HG03558 (cell line): ENCODE data around the gene COX5A.

Experiments
- ATAC-seq: cut with Tn5 transposase; IDR thresholded peaks from one replicate; pipeline ENCODE4 v1.9.1; 2021; ENCODE audit warnings: moderate number of reproducible peaks; ENCODE audit not compliant: unreplicated experiment; ENCODE audit errors: extremely low read depth

Gene COX5A

DNA sequence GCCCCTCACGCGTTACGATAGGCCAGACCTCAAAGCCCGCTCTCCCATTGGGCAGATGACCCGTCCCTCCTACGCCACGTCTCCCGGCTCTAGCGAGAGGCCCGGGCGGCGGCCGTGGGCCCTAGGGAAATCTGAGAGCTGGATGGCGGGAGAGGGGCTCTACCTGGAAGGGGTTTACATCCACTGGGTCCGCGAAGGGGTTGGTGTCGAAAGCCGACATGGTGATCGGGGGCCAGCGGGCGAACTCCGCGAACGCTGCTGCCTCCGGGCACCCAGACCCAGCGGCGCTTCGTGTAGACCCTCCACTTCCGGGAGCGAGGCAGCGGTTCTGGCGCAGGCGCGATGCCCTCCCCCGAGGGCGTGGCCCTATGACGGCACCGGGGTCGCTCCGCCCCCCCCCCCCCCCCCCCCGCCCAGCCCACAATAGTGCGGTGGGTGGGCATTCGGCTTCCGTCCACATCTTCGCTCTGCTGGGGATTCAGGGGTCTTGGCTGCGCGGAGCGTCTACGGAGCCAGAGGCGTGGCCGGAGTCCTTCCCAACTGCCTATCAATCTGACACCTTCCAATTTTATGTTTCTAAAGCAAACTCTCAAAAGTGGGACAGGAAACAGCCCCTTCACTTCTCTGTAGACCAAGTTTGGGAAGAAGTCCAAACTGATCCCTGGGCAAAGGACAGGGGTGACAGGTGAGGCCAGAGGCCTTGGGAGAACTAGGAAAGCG, 64.7 kb downstream of the COX5A start, which contains the start of gene SCAMP2:
Gene SCAMP2 (minus strand): TSS at position 330 of the 720 bp plus-strand sequence. CDS start 110 bp downstream, at position 220.
- peak; percentile 38 for ATAC-seq

DNA sequence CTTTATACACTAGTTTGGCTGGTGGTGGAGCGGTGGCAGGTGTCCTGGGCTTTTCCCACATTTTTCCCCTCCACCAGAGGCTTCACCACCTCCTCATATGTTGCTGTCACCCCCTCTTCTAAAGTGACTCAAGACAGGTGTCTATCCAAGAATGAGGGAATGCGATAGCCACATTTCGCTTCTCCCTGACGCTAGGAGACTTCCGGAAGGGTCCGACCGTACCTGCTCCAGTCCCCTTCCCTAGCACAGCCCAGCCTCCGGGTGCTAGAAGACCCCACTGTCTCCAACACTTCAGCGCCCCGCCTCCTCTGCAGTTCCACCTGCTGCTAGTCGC, 65.2 kb downstream of the COX5A start:
- no peak for ATAC-seq

DNA sequence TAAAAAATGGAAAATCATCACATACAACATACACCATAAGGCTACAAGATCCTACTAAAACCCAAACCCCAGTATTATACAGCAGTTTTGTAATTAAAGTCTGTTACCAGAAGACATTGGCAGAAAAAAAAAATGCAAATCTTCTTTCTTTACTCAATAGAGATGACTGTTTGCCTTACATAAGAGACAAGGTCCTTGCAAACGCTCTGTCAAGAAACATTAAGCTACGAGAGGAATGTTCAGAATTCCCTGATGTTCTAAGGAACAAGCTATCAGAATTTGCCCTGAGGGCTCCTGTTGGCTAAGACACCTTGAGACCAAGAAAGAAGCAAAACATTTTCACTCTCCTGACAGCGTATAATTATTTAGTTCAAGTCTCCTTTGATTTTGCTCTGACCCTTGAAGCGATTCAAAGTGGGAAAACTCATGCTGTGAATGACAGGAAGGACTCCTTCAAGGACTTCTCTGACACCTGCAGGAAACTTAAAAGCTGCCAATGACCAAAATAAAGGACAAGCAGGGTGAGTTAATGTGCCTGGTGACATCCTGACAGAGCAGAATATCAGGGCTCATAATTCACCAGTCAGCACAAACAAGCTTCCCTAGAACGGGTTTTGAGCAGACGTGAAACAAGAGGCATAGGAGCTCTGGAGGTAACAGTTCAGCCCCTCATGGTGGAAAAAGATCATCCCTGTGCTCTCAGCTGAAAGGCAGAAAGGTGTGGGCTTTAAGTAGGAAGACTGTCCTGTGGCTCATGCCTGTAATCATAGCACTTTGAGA, 67.2 kb downstream of the COX5A start:
- ATAC-seq: no peak
